ENCODE data around the gene SYP.

DNA sequence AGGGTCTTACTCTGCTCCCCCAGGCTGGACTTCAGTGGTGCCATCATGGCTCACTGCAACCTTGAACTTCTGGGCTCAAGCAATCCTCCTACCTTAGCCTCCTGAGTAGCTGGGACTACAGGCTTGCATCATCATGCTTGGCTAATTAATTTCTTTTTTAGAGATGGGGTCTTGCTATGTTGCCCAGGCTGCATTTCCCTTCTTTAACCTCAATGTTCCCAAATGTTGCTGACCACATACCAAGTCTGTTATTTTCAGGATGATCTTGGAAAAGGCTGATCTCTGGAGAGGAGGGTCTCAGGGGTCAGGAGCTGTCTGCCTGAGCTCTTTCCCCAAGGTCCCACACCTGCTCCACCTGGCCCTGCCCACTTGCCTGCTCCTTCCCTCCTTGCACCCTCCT is 20.1 kb upstream of the SYP start:
- TF ChIP-seq, protein P1, sequence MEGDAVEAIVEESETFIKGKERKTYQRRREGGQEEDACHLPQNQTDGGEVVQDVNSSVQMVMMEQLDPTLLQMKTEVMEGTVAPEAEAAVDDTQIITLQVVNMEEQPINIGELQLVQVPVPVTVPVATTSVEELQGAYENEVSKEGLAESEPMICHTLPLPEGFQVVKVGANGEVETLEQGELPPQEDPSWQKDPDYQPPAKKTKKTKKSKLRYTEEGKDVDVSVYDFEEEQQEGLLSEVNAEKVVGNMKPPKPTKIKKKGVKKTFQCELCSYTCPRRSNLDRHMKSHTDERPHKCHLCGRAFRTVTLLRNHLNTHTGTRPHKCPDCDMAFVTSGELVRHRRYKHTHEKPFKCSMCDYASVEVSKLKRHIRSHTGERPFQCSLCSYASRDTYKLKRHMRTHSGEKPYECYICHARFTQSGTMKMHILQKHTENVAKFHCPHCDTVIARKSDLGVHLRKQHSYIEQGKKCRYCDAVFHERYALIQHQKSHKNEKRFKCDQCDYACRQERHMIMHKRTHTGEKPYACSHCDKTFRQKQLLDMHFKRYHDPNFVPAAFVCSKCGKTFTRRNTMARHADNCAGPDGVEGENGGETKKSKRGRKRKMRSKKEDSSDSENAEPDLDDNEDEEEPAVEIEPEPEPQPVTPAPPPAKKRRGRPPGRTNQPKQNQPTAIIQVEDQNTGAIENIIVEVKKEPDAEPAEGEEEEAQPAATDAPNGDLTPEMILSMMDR (IDR thresholded peaks at IDR 0.05; ENCODE audit: poor library complexity): no peak
- TF ChIP-seq EZH2 (IDR thresholded peaks at IDR 0.05; ENCODE audit: borderline replicate concordance): no peak
- TF ChIP-seq EZH2phosphoT487 (IDR thresholded peaks at IDR 0.05; ENCODE audit: low read depth, severe bottlenecking, unreplicated experiment): no peak

Data from hepatocyte (in vitro differentiated cells).